AG10803 (cell line): Measurements from ENCODE around the gene PTPRO.
A peak's percentile ranks its signal among the peaks of the same experiment; 100 is the strongest.

Experiments
- DNase-seq: peaks from one replicate; pipeline ENCODE4 v3.0.0; 2010; ENCODE audit warnings: low read depth
- H3K4me3 ChIP-seq: 2 replicates; pipeline ENCODE4 v1.5.1; 2011; ENCODE audit warnings: mild to moderate bottlenecking, low read length, control low read depth
- CTCF ChIP-seq: conservative IDR thresholded peaks from 2 replicates; pipeline ENCODE4 v1.5.1; 2011; ENCODE audit warnings: mild to moderate bottlenecking, low read length, control low read depth, inconsistent platforms

Gene PTPRO

GRCh38 chr12:15407025-15407424 lies 84.7 kb downstream of the PTPRO start:
- TF ChIP-seq CTCF: no peak
- no peak for DNase-seq
- no peak overlapping the region for H3K4me3 ChIP-seq

- H3K4me3 ChIP-seq: no peak overlapping the region
- DNase-seq: no peak
- no peak for TF ChIP-seq CTCF
These were observed 89.5 kb downstream of the PTPRO start for GRCh38 chr12:15411842-15412241.

- TF ChIP-seq CTCF: no peak
- no peak overlapping the region for H3K4me3 ChIP-seq
These were observed 95.4 kb downstream of the PTPRO start for GRCh38 chr12:15417691-15418090.

GRCh38 chr12:15423629-15424028 lies 101.3 kb downstream of the PTPRO start:
- no peak for TF ChIP-seq CTCF
- peak; percentile 27 for DNase-seq
- H3K4me3 ChIP-seq: no peak overlapping the region

More at GRCh38 chr12:15417691-15418090, 95.4 kb downstream of the PTPRO start:
- no peak for DNase-seq

GRCh38 chr12:15427913-15428312 lies 105.6 kb downstream of the PTPRO start:
- no peak for DNase-seq
- no peak for TF ChIP-seq CTCF
- H3K4me3 ChIP-seq: no peak overlapping the region

- no peak overlapping the region for H3K4me3 ChIP-seq
- DNase-seq: peak; percentile 5
These were observed 106.3 kb downstream of the PTPRO start for GRCh38 chr12:15428632-15429031.

More at GRCh38 chr12:15428632-15429031, 106.3 kb downstream of the PTPRO start:
- peak; percentile 22; the same call in 1 of the 2 replicates for TF ChIP-seq CTCF
